Hepatocyte (in vitro differentiated cells): ENCODE data around the gene DLG2. TPM values are rescaled to one million over a fixed set of nuclear protein-coding genes. Genes with fewer than 3 reads are reported as not detected.

Source experiments
- DNase-seq: peaks from one replicate; pipeline ENCODE4 v3.0.0-alpha.2; 2016; ENCODE audit warnings: low spot score
- H2AFZ ChIP-seq: fragments of 200-600 bp; sonication (generic); 2 replicates; pipeline ENCODE4 v1.6.0; 2016; ENCODE audit warnings: antibody characterized with exemption, mild to moderate bottlenecking
- H3K27ac ChIP-seq: fragments of 200-600 bp; sonication (generic); 2 replicates; pipeline ENCODE4 v1.5.1; 2016; ENCODE audit warnings: mild to moderate bottlenecking
- H3K27me3 ChIP-seq: fragments of 200-600 bp; sonication (generic); 2 replicates; pipeline ENCODE4 v1.6.1; 2016
- H3K36me3 ChIP-seq: fragments of 200-600 bp; sonication (generic); replicated peaks from 2 replicates; pipeline ENCODE4 v1.5.1; 2016; ENCODE audit warnings: low read depth; ENCODE audit not compliant: insufficient read depth
- H3K4me1 ChIP-seq: fragments of 200-600 bp; sonication (generic); 2 replicates; pipeline ENCODE4 v1.5.1; 2016; ENCODE audit warnings: mild to moderate bottlenecking, moderate library complexity; ENCODE audit not compliant: insufficient read depth
- H3K4me2 ChIP-seq: fragments of 200-600 bp; sonication (generic); 2 replicates; pipeline ENCODE4 v1.6.0; 2016
- H3K4me3 ChIP-seq: fragments of 200-600 bp; sonication (generic); 2 replicates; pipeline ENCODE4 v1.5.1; 2016; ENCODE audit warnings: mild to moderate bottlenecking
- H3K79me2 ChIP-seq: fragments of 200-600 bp; sonication (generic); 2 replicates; pipeline ENCODE4 v1.6.0; 2017; ENCODE audit warnings: mild to moderate bottlenecking
- H3K9me2 ChIP-seq: fragments of 200-600 bp; sonication (generic); replicated peaks from 2 replicates; pipeline ENCODE4 v1.6.0; 2017; ENCODE audit warnings: mild to moderate bottlenecking; ENCODE audit not compliant: insufficient read depth
- H3K9me3 ChIP-seq: fragments of 200-600 bp; sonication (generic); 2 replicates; pipeline ENCODE4 v1.5.1; 2016; ENCODE audit warnings: low read depth, mild to moderate bottlenecking
- H4K20me1 ChIP-seq: fragments of 200-600 bp; sonication (generic); 2 replicates; pipeline ENCODE4 v1.6.0; 2016; ENCODE audit warnings: mild to moderate bottlenecking; ENCODE audit not compliant: insufficient read depth, poor library complexity, severe bottlenecking
- CTCF ChIP-seq: fragments of 200-600 bp; sonication (generic); IDR thresholded peaks from 2 replicates; pipeline ENCODE4 v1.5.1; 2016; ENCODE audit warnings: antibody characterized with exemption, mild to moderate bottlenecking; ENCODE audit not compliant: poor library complexity
- EZH2 ChIP-seq: fragments of 200-600 bp; sonication (generic); IDR thresholded peaks from 2 replicates; pipeline ENCODE4 v1.6.1; 2016; ENCODE audit warnings: antibody characterized with exemption, mild to moderate bottlenecking, borderline replicate concordance
- EZH2phosphoT487 ChIP-seq: fragments of 200-600 bp; sonication (generic); IDR thresholded peaks from one replicate; pipeline ENCODE4 v1.6.1; 2018; ENCODE audit warnings: antibody characterized with exemption, mild to moderate bottlenecking, low read depth, moderate library complexity; ENCODE audit not compliant: unreplicated experiment, severe bottlenecking
- WGBS: methylation state at CpG from one replicate; pipeline ENCODE4 v1.1.6; 2016; ENCODE audit warnings: low lambda C conversion rate; ENCODE audit errors: missing lambda C conversion rate; 5-methylcytosine and 5-hydroxymethylcytosine counted together
- polyA plus RNA-seq: library from polyadenylated mRNA; unstranded; fragments of >200 nt; fragmentation: Nextera tagmentation; extraction: Ambion mirVana; gene quantifications from 2 replicates; pipeline ENCODE4 v1.2.1, GENCODE V29; 2016
- total RNA-seq: library from RNA; depleted of rRNA; stranded (reverse); fragments of >200 nt; gene quantifications from 2 replicates; pipeline ENCODE4 v1.2.3, GENCODE V29; 2014

The DLG2 gene
- total and polyA plus RNA-seq, 2 experiments from 2014 or later: 2.6 to 6.8 TPM

DNA sequence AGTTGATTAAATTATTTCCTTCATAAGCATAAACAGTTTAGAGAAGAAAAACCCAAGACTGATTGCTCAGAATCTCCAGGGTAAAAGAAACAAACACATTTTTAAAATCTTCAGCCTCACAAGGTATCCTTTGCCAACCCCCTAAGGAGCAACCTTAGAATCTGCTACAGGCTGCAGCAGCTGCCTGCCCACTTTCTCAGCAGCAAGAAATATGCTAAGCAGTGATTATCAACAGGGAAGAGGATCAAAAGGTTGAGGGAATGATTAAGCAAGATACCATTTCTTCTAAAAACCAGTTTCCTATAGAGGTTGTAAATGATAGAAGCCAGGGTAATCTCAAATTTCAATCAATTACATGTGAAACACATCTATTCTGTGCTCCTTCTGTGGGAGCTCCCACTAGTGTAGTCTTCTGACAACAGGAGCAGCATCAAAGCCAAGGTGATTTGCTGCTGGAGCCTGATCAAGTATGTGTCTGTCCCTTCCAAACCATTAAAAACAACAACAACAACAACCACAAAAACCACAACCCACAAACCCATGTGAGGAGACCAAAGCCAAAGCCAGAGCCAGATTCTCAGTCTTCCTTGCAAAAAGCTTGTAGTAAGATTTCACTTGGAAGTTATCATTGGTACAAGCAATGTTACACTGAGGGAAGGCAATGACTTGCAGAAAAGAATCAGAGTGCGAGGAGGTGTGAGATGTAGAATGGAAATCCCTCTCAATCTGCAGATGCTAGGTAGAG lies 761.2 kb downstream of the DLG2 start:
- WGBS: 95% methylated on average over 1 of the region's 1 CpG

DNA sequence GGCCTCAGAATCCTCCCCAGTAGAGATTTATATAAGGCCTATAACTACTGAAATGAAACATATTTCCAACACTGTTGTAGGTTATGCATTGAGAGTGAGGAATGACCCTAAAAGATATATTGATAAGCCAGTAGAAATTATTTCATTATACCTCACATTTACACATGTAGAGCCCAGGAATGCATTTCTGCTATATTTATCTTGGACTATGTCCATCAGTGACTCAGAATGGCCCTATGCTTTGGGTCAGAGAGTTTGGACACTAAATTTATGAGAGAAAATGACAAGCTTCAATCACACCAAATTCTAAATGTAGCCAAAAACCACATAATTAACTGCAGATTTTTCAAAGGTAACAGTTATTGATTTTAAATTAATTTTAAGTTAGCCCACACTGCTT lies 761.9 kb downstream of the DLG2 start:
- no peaks in the 10 kb centered on the region for H3K27me3 ChIP-seq
- H3K36me3 ChIP-seq: no peaks in the 10 kb centered on the region
- no peaks in the 10 kb centered on the region for H3K9me3 ChIP-seq
- DNase-seq: no peak
- peaks cover 7% of the 10 kb centered on the region for H3K4me1 ChIP-seq
- no peak overlapping the region for H2AFZ ChIP-seq
- H3K9me2 ChIP-seq: no peaks in the 10 kb centered on the region
- no peak overlapping the region for H3K4me2 ChIP-seq
- no peak for TF ChIP-seq EZH2phosphoT487
- no peak for TF ChIP-seq CTCF
- TF ChIP-seq EZH2: no peak
- H3K27ac ChIP-seq: no peak overlapping the region
- H3K4me3 ChIP-seq: no peak overlapping the region
- no peaks in the 10 kb centered on the region for H4K20me1 ChIP-seq
- H3K79me2 ChIP-seq: no peaks in the 10 kb centered on the region

More for the DNA sequence above, 761.2 kb downstream of the DLG2 start:
- no peak for DNase-seq
- no peaks in the 10 kb centered on the region for H3K9me2 ChIP-seq
- no peaks in the 10 kb centered on the region for H3K79me2 ChIP-seq
- H3K27me3 ChIP-seq: no peaks in the 10 kb centered on the region
- H3K9me3 ChIP-seq: no peaks in the 10 kb centered on the region
- no peaks in the 10 kb centered on the region for H3K36me3 ChIP-seq
- no peak overlapping the region for H2AFZ ChIP-seq
- peaks cover 7% of the 10 kb centered on the region for H3K4me1 ChIP-seq
- H3K4me3 ChIP-seq: no peak overlapping the region
- no peaks in the 10 kb centered on the region for H4K20me1 ChIP-seq
- no peak overlapping the region for H3K27ac ChIP-seq
- TF ChIP-seq EZH2phosphoT487 (no peak), EZH2 (no peak), CTCF (no peak)
- H3K4me2 ChIP-seq: no peak overlapping the region

DNA sequence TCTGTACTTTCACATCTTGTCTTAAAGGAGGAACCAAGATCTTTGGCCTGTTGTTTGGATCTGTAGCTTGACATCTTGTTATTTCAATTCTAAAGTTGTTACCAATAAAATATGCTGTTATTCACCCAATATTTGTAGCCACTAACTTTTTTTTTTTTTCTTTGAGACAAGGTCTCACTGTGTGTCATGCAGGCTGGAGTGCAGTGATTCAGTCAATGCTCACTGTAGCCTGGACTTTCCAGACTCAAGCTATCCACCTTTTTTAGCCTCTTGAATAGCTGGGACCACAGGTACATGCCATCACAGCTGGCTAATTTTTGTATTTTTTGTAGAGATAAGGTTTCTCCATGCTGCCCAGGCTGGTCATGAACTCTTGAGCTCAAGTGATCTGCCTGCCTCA lies 769.4 kb downstream of the DLG2 start:
- no peak overlapping the region for H3K4me3 ChIP-seq
- no peaks in the 10 kb centered on the region for H3K4me1 ChIP-seq
- H3K9me2 ChIP-seq: no peaks in the 10 kb centered on the region
- H3K79me2 ChIP-seq: no peaks in the 10 kb centered on the region
- H3K4me2 ChIP-seq: no peak overlapping the region
- DNase-seq: no peak
- no peak overlapping the region for H2AFZ ChIP-seq
- H3K9me3 ChIP-seq: no peaks in the 10 kb centered on the region
- H3K27me3 ChIP-seq: no peaks in the 10 kb centered on the region
- no peaks in the 10 kb centered on the region for H4K20me1 ChIP-seq
- TF ChIP-seq EZH2phosphoT487 (no peak), CTCF (no peak), EZH2 (no peak)
- no peaks in the 10 kb centered on the region for H3K36me3 ChIP-seq
- H3K27ac ChIP-seq: no peak overlapping the region
